Neural cell (in vitro differentiated cells): ENCODE results near the gene MPO. TPM values are rescaled to one million over a fixed set of nuclear protein-coding genes. Genes with fewer than 3 reads are reported as not detected.

Source experiments
- H2AFZ ChIP-seq: fragments of 200-600, 300-800 bp; sonication (generic), shearing (Covaris generic); 2 replicates; pipeline ENCODE4 v1.6.0; 2014; ENCODE audit warnings: low read depth, mild to moderate bottlenecking, antibody characterized with exemption, low read length, moderate library complexity
- H3F3A ChIP-seq: fragments of 200-600 bp; shearing (Covaris generic); 2 replicates; pipeline ENCODE4 v1.6.1; 2016; ENCODE audit warnings: mild to moderate bottlenecking, moderate library complexity, mixed read lengths, antibody characterized with exemption, low read length; ENCODE audit not compliant: insufficient read depth, poor library complexity, severe bottlenecking
- H3K27ac ChIP-seq: fragments of 200-600, 300-800 bp; sonication (generic), shearing (Covaris generic); 2 replicates; pipeline ENCODE4 v1.5.1; 2014; ENCODE audit warnings: mild to moderate bottlenecking, low read length, moderate library complexity
- H3K27me3 ChIP-seq: fragments of 300-800, 200-600 bp; sonication (generic), shearing (Covaris generic); 2 replicates; pipeline ENCODE4 v1.6.0; 2014; ENCODE audit warnings: mild to moderate bottlenecking, low read depth, low read length, moderate library complexity; ENCODE audit not compliant: insufficient read depth
- H3K36me3 ChIP-seq: fragments of 300-800, 200-600 bp; sonication (generic), shearing (Covaris generic); 2 replicates; pipeline ENCODE4 v1.5.1; 2014; ENCODE audit warnings: mild to moderate bottlenecking, antibody characterized with exemption, low read length, moderate library complexity; ENCODE audit not compliant: insufficient read depth
- H3K4me2 ChIP-seq: fragments of 300-800, 200-600 bp; sonication (generic), shearing (Covaris generic); 2 replicates; pipeline ENCODE4 v1.6.0; 2014; ENCODE audit warnings: mild to moderate bottlenecking, low read length
- H3K4me3 ChIP-seq: fragments of 300-800, 200-600 bp; sonication (generic), shearing (Covaris generic); 2 replicates; pipeline ENCODE4 v1.5.1; 2014; ENCODE audit warnings: mild to moderate bottlenecking, low read length, moderate library complexity
- H3K79me2 ChIP-seq: fragments of 200-600 bp; shearing (Covaris generic); replicated peaks from 2 replicates; pipeline ENCODE4 v1.6.0; 2014; ENCODE audit warnings: mild to moderate bottlenecking, low read length, moderate library complexity; ENCODE audit not compliant: insufficient read depth
- H3K9ac ChIP-seq: fragments of 300-800, 200-600 bp; sonication (generic), shearing (Covaris generic); 2 replicates; pipeline ENCODE4 v1.6.1; 2016; ENCODE audit warnings: mild to moderate bottlenecking, low read length, mixed read lengths
- H3K9me2 ChIP-seq: fragments of 200-600 bp; shearing (Covaris generic); 2 replicates; pipeline ENCODE4 v1.6.1; 2016; ENCODE audit warnings: mild to moderate bottlenecking, low read length, mixed read lengths; ENCODE audit not compliant: insufficient read depth
- H3K9me3 ChIP-seq: fragments of 200-600, 300-800 bp; sonication (generic), shearing (Covaris generic); 2 replicates; pipeline ENCODE4 v1.6.1; 2016; ENCODE audit warnings: mild to moderate bottlenecking, mixed run types, low read length, moderate library complexity, mixed read lengths
- H4K20me1 ChIP-seq: fragments of 200-600 bp; shearing (Covaris generic); 2 replicates; pipeline ENCODE4 v1.6.1; 2016; ENCODE audit warnings: mild to moderate bottlenecking, mixed run types; ENCODE audit not compliant: insufficient read depth
- EP300 ChIP-seq: fragments of 450-650 bp; conservative IDR thresholded peaks from 2 replicates; pipeline ENCODE4 v1.6.1; 2014; ENCODE audit warnings: antibody characterized with exemption, mild to moderate bottlenecking, moderate library complexity; ENCODE audit not compliant: poor library complexity, severe bottlenecking
- EZH2 ChIP-seq: fragments of 200-600, 300-800 bp; shearing (Covaris generic), sonication (generic); IDR thresholded peaks from 2 replicates; pipeline ENCODE4 v1.6.1; 2014; ENCODE audit warnings: antibody characterized with exemption, low read length, borderline replicate concordance, mild to moderate bottlenecking; ENCODE audit not compliant: insufficient read depth, poor library complexity, severe bottlenecking
- MXI1 ChIP-seq: fragments of 450-650 bp; conservative IDR thresholded peaks from 2 replicates; pipeline ENCODE4 v1.6.1; 2014; ENCODE audit warnings: antibody characterized with exemption, mild to moderate bottlenecking; ENCODE audit not compliant: poor library complexity, severe bottlenecking
- POLR2AphosphoS5 ChIP-seq: IDR thresholded peaks from 2 replicates; pipeline ENCODE4 v1.6.1; 2012
- RAD21 ChIP-seq: fragments of 450-650 bp; conservative IDR thresholded peaks from 2 replicates; pipeline ENCODE4 v1.6.1; 2014; ENCODE audit warnings: antibody characterized with exemption, mild to moderate bottlenecking, moderate library complexity
- SMC3 ChIP-seq: fragments of 450-650 bp; conservative IDR thresholded peaks from 2 replicates; pipeline ENCODE4 v1.6.1; 2014; ENCODE audit warnings: antibody characterized with exemption, mild to moderate bottlenecking, moderate library complexity; ENCODE audit not compliant: poor library complexity
- TAF1 ChIP-seq: IDR thresholded peaks from 2 replicates; pipeline ENCODE4 v1.6.1; 2012; ENCODE audit warnings: low read depth
- polyA plus RNA-seq: library from polyadenylated mRNA; depleted of rRNA; stranded (reverse); fragments of >200 nt; gene quantifications from 2 replicates; pipeline ENCODE4 v1.2.3, GENCODE V29; 2014
- TF ChIP-seq, protein P1 (sequence below): fragments of 450-650 bp; IDR thresholded peaks from 2 replicates; pipeline ENCODE4 v1.5.1; 2014; ENCODE audit warnings: antibody characterized with exemption, mild to moderate bottlenecking, moderate library complexity; ENCODE audit not compliant: poor library complexity, severe bottlenecking
- TF ChIP-seq, protein P2 (sequence below): IDR thresholded peaks from 2 replicates; pipeline ENCODE4 v1.6.1; 2012; ENCODE audit warnings: borderline replicate concordance

Gene MPO
- polyA plus RNA-seq, 1 donor from 2014 or later, result not detected

DNA sequence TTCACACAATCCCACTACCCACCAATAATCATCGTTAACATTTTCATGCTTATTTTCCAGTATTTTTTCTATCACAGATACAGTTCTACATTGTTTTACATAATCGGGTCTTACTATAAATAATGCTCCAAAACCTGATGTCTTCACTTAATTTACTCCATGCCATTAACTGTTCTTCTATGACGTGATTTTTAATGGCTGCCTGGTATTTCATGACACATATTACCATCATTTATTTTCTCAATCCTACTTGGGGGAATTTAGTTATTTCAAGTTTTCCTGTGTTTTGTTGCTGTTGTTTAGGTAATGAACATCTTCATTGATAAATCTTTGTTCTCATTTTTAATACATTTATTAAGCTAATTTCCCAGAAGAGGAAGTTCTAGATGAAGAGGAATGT, 27.7 kb downstream of the MPO start:
- Histone ChIP-seq H3K9me2 (no peaks in the 10 kb centered on the region), H3K4me2 (no peak overlapping the region), H3K9ac (no peak overlapping the region), H4K20me1 (no peaks in the 10 kb centered on the region), H3K9me3 (no peaks in the 10 kb centered on the region), H3K27me3 (peaks cover 30% of the 10 kb centered on the region), H3K4me3 (no peak overlapping the region), H3K79me2 (no peaks in the 10 kb centered on the region), H3F3A (no peaks in the 10 kb centered on the region), H3K36me3 (no peaks in the 10 kb centered on the region), H3K27ac (no peak overlapping the region), H2AFZ (no peak overlapping the region)
- no peak for TF ChIP-seq TAF1
- TF ChIP-seq, protein P1, sequence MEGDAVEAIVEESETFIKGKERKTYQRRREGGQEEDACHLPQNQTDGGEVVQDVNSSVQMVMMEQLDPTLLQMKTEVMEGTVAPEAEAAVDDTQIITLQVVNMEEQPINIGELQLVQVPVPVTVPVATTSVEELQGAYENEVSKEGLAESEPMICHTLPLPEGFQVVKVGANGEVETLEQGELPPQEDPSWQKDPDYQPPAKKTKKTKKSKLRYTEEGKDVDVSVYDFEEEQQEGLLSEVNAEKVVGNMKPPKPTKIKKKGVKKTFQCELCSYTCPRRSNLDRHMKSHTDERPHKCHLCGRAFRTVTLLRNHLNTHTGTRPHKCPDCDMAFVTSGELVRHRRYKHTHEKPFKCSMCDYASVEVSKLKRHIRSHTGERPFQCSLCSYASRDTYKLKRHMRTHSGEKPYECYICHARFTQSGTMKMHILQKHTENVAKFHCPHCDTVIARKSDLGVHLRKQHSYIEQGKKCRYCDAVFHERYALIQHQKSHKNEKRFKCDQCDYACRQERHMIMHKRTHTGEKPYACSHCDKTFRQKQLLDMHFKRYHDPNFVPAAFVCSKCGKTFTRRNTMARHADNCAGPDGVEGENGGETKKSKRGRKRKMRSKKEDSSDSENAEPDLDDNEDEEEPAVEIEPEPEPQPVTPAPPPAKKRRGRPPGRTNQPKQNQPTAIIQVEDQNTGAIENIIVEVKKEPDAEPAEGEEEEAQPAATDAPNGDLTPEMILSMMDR, result no peak
- no peak for TF ChIP-seq SMC3
- no peak for TF ChIP-seq RAD21
- no peak for TF ChIP-seq MXI1
- no peak for TF ChIP-seq EP300
- TF ChIP-seq, protein P2, sequence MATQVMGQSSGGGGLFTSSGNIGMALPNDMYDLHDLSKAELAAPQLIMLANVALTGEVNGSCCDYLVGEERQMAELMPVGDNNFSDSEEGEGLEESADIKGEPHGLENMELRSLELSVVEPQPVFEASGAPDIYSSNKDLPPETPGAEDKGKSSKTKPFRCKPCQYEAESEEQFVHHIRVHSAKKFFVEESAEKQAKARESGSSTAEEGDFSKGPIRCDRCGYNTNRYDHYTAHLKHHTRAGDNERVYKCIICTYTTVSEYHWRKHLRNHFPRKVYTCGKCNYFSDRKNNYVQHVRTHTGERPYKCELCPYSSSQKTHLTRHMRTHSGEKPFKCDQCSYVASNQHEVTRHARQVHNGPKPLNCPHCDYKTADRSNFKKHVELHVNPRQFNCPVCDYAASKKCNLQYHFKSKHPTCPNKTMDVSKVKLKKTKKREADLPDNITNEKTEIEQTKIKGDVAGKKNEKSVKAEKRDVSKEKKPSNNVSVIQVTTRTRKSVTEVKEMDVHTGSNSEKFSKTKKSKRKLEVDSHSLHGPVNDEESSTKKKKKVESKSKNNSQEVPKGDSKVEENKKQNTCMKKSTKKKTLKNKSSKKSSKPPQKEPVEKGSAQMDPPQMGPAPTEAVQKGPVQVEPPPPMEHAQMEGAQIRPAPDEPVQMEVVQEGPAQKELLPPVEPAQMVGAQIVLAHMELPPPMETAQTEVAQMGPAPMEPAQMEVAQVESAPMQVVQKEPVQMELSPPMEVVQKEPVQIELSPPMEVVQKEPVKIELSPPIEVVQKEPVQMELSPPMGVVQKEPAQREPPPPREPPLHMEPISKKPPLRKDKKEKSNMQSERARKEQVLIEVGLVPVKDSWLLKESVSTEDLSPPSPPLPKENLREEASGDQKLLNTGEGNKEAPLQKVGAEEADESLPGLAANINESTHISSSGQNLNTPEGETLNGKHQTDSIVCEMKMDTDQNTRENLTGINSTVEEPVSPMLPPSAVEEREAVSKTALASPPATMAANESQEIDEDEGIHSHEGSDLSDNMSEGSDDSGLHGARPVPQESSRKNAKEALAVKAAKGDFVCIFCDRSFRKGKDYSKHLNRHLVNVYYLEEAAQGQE, result no peak
- no peak for TF ChIP-seq EZH2
- TF ChIP-seq POLR2AphosphoS5, result no peak

GRCh38 chr17:58252141-58252540, 28.6 kb downstream of the MPO start:
- H3K27me3 ChIP-seq, result peaks cover 36% of the 10 kb centered on the region

More at GRCh38 chr17:58252141-58252540, 28.6 kb downstream of the MPO start:
- H3K4me3 ChIP-seq, result no peak overlapping the region
- no peaks in the 10 kb centered on the region for H3K9me2 ChIP-seq
- TF ChIP-seq RAD21 (no peak), MXI1 (no peak), TAF1 (no peak), POLR2AphosphoS5 (no peak), EZH2 (no peak), EP300 (no peak), SMC3 (no peak)
- TF ChIP-seq, protein P1, result no peak
- TF ChIP-seq, protein P2, result no peak
- no peak overlapping the region for H3K27ac ChIP-seq
- no peak overlapping the region for H2AFZ ChIP-seq
- no peaks in the 10 kb centered on the region for H3K79me2 ChIP-seq
- H4K20me1 ChIP-seq, result no peaks in the 10 kb centered on the region
- H3F3A ChIP-seq, result no peaks in the 10 kb centered on the region
- no peak overlapping the region for H3K9ac ChIP-seq
- no peak overlapping the region for H3K4me2 ChIP-seq
- no peaks in the 10 kb centered on the region for H3K9me3 ChIP-seq
- H3K36me3 ChIP-seq, result no peaks in the 10 kb centered on the region
